ENCODE measurements around the gene KANK2.
A peak's percentile ranks its signal among the peaks of the same experiment; 100 is the strongest.
"Not testable (repeated sequence)": the region's sequence is repeated elsewhere in the genome, so short reads cannot be mapped to it uniquely, and the experiment has no call there.

Gene KANK2

DNA sequence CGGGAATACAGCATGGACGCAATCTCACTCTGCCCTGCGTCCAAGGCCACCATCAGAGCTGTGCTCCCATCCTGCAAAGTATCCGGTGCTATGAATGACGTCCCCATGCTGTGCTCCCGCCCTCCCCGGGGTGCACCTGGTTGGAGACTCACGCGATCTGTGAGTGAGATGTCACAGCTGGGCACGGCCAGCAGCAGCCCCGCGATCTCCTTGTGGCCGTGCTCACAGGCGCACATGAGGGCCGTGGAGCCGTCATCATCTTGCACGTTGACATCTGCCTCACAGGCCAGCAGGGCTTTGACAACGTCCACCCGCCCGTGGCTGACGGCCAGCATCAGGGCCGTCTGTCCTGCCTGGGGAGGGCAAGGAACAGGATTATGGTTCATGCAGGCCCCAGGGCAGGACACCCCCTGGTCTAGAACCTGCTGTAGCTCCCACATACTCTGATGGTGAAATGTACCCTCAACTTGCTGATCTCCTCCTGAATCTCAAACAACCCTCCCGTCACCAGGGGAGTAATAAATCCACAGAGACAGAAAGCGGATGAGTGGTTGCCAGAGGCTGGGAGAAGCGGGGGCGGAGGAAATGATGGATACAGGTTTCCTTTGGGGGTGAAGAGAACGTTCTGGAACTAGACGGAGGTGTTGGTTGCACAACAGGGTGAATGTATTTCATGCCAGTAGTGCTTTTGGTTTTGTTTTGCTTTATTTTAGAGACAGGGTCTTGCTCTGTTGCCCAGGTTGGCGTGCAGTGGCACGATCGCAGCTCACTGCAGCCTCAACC, 27.3 kb downstream of the KANK2 start:
- no peak for DNase-seq

DNA sequence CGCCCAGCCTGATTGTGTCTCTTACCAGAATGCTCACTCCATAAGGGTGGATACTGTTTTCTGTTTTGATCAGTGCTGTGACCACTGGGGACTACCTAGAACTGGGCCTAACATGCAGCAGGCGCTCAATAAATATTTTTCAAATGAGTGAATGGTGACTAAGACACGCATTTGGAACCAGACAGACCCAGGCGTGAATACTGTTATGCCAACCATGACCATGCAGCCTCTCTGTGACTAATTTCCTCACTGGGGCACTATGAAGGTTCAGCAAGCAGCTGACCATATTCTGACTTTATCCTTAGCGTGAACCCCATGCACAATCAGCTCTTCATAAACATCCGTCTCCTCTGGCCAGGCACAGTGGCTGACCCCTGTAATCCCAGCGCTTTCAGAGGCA, 28.8 kb downstream of the KANK2 start:
- DNase-seq, result no peak

DNA sequence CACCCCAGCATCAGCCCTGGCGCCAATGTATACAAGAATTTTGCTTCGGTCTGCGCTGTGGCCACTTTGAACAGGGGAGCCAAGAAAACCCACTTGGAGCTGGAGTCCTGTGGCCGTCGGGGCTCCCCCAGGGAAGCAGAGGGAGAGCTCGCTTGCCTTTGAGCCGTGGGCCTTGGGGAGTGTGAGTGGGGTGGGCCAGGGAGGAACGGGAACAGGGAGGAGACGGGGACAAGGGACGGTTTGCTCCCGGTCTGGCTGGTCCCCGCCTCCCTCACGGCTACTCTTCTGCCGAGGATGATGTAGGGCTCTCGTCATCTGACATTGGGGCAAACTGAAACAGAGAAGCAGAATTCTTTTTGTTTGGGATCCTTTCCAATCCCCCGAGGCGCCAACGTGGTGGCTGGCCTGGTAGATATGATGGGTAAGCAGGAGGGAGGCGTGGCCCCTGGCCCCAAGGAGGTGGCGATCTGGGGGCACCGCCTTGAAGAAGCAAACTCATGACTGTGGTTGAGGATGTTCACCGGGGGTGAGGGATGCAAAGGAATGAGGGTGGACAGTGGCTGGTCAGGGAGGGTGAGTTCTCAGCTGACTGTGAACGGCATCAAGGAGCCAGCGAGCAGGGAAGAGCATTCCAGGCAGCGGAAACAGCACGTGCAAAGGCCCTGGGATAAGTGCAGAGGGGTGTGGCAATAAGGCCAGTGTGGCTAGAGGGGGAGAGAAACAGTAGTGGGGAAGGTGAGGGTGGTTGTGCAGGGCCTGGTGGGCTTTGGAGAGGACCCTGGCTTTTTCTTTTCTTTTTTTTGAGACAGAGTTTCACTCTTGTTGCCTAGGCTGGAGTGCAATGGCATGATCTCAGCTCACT, 30.8 kb downstream of the KANK2 start:
- DNase-seq, result peak; percentile 34

DNA sequence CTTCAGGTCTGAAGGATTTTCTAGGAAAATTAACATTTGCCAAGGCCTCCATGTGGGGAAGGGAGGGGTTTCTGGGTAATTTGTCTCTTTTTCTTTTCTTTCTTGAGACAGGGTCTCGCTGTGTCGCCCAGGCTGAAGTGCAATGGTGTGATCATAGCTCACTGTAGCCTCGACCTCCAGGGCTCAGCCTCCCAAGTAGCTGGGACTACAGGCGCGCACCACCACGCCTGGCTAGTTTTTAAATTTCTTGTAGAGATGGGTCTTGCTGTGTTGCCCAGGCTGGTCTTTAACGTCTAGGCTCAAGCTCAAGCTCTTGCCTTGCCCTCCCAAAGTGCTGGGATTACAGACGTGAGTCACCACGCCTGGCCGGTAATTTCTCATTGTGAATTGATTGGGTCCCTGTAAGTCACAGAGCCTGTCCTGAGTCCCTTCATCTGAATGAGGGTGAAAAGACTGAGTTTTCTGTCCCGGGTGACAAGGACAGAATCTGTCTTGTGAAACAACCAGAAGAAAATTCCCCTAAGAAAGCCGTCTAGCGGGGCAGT, 31.8 kb downstream of the KANK2 start:
- DNase-seq, result no peak

DNA sequence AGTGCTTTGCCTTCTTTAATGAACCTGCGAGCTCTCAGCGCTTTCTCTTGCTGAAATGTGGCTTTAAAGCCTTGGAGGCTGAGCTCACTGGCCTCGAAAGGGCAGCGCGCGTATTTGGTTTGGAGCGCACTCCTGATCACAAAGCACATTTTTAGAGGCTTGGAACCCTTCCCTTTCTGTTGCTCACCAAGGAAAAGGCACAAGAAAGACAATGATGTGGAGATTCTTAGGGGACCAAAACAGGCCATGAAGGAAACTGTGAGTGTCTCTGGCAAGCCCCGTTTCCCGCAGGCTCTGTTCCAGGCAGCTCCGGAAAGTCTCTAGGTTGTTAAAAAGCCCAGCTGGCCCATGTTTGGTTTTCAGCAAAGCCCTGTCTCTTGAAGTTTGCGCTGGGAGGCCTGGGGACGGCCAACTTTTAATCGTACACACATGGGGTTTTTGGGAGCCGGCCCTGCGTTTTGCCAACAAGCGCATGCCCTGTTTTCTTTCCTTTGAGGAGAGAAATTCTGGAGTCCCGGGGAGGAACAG, 32.4 kb downstream of the KANK2 start:
- no peak for DNase-seq

DNA sequence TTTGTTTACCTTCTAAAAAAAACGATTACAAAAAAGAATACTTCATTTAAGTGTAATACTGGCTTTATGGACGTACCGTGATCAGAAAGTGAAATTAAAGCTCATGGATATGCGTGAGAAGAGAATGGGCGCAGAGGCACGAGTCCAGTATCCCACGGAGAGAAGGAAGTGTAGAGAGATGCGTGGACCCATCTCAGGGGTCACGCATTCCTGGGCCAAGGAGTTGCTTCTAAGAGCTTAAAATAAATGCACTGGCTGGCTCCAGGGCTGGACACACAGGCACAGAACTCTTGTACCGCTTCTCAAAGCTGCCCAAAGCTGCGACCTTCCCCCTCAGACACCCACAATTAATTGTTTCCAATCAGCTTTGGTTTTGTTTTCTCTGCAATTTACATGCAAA, 33.0 kb downstream of the KANK2 start:
- no peak for DNase-seq

DNA sequence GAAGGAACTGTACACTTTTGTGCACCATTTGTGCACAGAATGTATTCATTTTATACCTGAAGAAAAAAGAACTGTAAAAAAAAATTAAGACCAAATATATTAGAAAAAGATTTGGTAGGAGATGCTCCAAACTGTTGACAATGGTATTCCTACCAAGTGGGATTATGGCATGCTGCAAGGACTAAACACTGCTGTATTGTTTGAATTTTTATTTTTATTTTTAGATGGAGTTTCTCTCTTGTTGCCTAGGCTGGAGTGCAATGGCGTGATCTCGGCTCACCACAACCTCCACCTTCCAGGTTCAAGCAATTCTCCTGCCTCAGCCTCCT, 36.9 kb downstream of the KANK2 start:
- not testable (repeated sequence) for DNase-seq

DNA sequence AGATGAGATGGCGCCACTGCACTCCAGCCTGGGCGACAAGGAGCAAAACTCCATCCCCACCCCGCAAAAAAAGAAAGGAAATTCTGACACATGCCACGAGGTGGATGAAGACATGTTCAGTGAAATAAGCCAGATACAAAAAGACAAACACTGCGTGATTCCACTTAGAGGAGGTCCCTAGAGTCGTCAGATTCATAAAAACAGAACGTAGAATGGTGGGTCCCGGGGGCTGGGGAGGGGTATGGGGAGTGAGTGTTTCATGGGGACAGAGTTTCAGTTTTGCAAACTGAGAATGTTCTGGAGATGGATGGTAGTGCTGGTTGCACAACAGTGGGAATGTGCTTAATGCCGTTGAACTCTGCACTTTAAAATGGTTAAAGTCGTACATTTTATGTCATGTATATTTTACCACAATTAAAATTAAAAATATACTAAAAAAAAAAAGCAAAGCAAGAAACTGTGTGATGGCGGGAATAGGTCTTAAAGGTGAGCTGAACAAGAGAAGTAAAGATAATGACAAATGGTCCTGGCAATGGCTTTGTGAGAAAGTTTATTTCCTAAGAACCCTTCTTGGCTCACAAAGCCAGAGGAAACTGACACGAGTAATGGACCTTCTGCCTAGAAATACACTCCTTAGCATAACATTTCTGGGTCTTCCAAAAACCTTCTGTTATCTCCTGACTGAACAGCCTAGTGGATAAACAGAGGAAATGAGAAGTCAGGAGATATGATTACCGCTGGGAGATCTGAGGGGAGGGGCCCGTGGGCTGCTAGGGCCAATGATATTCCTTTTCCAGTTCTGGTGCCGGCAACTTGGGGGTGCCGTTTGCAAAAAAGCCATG, 37.5 kb downstream of the KANK2 start:
- DNase-seq, result peak; percentile 58

DNA sequence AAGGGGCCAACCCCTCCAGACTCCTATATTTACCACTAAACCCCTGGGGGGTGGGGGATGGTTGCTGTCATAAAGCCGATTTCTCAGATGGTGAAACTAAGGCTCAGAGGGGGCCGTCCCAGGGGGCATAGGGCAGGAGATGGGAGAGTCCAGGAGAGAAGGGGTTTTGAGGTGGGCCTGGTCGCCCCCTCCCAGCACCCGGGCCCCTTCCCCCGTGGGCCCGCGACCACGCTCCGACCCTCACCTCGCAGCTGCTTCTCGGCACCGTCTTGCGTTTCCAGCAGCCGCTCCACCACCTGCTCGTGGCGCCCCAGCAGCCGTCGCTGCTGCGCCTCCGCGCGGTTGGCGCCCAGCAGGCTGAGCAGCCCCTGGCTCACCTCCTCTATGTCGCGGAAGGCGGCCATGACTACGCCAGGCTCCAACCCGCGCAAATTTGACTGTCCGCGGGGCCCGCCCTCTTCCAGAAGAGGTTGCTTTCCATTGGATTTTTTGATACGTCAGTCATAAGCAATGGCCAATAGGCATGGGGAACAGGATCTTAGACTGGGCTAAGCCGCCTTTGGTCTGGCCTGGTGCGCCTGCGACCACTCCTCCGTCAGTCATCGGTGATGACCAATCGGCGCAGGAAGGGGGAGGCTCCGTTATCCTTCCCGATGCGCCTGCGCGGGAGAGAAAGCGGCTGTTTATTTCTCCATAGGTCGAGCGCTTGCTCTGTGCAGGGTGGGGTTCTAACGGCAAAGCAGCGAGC, 41.8 kb downstream of the KANK2 start, which contains the start of gene SPC24:
Gene SPC24, minus strand, starts transcription at position 410 of the 748 bp plus-strand sequence. Its CDS starts 6 bp downstream, at position 404.
- peak; percentile 100 for DNase-seq

DNA sequence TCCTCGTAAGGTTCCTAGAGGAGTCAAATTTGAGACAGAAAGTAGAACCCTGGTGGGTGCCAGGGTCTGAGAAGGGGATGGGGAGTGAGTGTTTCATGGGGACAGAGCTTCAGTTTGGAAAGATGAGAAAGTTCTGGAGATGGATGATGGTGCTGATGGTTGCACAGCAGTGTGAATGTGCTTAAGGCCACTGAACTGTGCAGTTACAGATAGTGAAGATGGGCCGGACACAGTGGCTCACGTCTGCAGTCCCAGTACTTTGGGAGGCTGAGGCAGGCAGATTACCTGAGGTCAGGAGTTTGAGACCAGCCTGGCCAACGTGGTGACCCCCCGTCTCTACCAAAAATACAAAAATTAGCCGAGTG, 42.7 kb downstream of the KANK2 start:
- peak; percentile 47 for DNase-seq

DNA sequence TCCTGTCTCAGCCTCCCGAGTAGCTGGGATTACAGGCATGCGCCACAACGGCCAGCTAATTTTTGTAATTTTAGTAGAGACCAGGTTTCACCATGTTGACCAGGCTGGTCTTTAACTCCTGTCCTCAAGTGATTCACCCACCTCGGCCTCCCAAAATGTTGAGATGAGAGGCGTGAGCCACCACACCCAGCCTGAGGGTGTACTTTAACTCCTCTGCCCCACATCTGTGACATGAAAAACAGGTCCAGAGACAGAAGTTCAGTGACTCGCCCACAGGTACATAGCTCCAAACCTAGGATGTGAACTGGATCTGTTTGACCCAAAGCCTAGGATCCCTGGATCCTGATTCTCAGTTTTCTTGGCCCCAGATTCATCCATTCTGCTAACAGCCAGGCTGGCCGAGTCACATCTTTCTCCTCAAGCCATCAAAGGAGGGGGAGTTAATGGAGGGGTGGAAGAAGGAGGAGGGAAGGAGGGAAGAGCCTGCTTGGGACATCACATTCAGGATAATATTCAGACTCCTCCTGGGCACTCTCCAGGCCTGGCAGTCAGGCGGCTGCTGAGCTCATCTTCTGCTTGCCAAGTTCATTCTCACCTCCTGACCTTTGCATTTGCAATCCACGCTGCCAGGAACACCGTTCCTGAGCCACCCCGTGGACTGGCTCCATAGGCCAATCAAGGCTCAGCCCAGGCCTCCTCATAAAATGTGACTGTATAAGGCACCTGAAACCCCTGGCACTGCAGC, 44.9 kb downstream of the KANK2 start:
- no peak for DNase-seq

DNA sequence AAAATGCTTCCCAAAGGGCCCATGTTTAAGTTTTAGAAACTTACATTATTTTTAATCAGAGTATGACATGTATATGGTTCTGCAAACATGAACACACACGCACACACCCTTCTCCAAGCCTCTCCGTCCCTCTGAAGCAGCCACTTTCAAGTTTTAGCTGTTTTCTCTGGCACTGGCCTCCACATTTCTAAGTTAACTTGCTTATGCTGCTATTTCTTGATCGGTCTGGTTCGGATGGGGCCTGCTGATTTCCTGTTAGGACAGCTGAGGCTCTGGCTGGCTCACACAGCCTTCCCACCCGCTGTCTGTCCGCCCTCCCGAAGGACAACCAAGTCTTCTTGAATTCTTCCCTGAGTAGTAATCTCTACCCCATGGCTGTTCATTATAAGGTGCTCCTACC, 46.2 kb downstream of the KANK2 start:
- no peak for DNase-seq

DNA sequence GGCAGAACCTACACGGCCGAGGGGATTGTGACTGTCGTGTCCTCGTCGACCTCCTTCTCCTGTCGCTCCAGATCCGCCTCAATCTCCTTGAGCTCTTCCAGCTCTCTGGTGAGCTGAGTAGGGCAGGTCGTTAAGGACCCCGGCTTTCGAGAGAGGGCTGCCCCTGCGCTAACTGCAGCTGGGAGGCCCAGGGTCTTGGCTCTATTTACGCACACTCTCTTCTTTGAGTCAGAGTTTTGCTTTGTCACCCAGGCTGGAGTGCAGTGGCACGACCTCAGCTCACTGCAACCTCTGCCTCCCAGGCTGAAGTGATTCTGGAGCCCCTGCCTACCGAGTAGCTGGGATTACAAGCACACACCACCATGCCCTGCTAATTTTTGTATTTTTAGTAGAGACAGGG, 49.3 kb downstream of the KANK2 start:
- no peak for DNase-seq

DNA sequence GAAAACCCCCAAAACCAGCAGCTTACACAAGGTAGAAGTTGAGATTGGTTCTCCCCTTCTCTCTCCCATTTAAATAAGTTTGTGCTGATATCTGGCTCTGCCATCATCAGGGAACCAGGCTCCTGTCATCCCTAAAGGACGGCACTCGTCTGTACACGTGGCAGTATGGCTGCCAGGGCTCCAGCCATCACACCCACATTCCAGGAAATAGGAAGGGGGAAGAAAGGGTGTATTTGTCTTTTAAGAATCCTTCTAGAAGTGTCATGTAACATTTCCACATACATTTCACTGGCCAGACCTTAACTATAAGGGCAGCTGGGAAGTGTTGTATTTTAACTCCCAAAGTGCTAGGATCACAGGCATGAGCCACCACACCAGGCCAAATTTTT, 51.8 kb downstream of the KANK2 start:
- DNase-seq, result no peak

DNA sequence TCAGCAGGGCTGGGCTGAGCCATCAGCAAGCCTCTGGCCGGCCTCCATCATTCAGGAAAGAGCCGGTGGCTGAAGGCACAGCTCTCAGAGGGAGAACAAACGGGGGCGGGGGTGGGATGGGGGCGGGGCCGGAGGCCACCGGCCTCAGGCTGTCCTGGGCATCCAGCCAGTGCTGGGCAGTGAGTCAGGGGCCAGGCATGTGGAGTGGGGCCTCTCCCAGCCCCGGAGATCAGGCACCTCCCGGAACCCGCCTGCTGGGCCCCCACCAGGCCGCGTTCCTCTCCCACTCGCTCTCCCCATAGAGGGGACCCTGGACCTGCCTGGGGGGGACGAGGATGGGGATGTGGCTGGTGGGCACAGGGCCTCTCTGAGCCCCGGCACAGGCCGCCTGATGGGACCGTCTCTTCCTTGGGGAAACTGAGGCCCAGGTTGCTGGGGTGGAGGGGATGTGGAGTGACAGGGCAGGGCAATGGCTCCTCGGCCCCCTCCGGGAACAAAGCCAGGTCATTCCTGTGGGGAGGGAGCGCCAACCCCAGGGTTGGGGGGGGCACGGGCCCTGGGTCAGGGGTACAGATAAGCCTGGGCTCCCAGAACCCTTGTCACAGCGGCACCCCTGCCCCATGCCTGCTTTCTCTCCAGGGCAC, 54.7 kb downstream of the KANK2 start:
- peak; percentile 45 for DNase-seq

DNA sequence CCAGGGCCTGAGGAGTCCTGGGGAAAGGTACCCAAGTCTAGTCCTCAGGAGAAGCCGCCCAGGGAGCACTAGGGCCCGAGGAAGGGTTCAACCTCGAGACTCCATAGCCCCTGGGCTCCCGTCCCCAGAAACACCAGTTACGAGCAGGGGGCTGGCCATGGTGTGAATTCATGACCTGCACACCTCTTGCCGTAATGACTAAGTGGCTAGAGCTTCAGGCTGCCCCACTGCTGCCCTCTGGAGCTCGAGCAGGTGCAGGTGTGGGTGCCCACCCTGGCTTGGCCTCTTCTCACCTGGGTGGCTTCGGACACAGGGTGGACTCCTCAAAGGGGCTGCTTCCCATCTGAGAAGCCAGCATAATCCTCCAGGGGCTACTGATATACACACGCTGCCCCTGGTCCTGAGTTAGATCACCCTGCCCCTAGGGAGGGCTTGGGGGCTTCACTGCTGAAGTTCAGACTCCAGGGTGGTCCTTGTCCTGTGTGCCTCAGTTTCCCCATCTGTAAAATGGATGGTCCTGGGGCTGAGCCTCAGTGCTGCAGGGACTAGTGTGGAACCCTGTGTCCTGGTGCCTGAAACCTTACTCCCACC, 55.3 kb downstream of the KANK2 start:
- no peak for DNase-seq

DNA sequence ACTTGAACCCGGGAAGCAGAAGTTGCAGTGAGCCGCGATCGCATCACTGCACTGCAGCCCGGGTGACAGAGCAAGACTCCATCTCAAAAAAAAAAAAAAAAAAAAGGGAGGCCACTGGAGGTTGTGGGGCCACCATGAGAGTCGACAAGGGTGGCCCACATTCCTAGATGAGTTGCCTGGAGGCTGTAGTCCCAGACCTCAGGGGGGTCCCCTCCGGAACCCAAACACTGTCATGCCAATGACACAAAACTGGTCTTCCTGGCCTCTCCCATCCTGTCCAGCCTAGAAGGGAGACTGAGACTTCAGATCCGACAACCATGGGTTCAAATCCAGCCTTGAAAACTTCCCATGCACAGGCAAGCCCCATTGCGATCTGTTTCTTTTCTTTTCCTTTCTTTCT, 56.4 kb downstream of the KANK2 start:
- no peak for DNase-seq

DNA sequence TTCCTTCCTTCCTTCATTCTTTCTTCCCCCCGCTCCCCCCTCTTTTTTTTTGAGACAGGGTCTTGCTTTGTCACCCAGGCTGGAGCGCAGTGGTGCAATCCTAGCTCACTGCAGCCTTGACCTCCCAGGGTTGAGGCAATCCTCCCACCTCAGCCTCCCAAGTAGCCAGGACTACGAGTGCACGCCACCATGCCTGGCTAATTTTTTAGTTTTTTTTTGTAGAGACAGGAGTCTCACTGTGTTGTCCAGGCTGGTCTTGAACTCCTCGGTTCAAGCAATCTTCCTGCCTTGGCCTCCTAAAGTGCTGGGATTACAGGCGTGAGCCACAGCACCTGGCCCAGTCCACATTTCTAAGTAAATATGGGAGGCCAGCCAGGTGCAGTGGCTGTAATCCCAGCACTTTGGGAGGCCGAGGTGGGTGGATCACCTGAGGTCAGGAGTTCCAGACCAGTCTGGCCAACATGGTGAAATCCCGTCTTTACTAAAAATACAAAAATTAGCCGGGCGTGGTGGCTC, 57.3 kb downstream of the KANK2 start:
- not testable (repeated sequence) for DNase-seq

DNA sequence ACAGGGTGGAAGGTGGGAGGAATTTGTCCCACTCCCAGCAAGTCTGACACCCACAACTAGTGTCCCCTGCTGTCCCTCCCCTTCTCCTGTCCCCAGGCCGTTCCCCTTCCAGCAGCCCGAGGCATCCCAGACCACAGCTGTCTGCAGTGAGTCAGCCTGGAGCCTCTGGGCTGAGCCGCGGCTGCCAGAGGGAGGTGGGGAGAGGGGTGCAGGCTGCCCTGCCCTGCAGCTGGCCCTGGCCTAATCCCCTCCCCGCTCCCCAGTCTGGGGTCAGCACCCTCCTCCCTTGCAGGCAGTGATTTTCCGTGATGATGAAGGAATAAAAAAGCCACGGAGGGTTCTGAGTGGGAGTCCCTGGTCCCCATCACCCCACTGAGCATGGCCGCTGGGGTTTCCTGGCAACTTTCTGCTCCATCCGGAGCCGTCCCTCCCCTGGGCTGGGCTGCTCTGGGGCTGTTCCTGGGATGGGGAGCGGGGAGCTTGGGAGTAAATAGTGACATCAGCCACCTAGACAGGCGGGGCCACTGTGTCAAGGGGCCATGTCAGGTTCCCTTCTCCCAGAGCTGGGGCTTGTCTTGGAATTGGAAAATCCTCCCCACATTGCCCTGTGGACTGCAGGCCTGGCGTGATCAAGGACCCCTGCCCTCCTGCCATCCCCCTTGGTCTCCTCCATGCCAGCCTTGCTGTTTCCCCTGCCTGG, 58.6 kb downstream of the KANK2 start:
- DNase-seq, result peak; percentile 52
